TTC549 (cell line): Measurements from ENCODE around the gene TAF1A.
A peak's percentile ranks its signal among the peaks of the same experiment; 100 is the strongest.
"Not testable (repeated sequence)": the region's sequence is repeated elsewhere in the genome, so short reads cannot be mapped to it uniquely, and the experiment has no call there.

Source experiments
- FAIRE-seq: peaks from 2 replicates; lab custom pipeline; 2012; peaks lifted over from hg19 to GRCh38; lab: Jason Lieb, UNC

The TAF1A gene

DNA sequence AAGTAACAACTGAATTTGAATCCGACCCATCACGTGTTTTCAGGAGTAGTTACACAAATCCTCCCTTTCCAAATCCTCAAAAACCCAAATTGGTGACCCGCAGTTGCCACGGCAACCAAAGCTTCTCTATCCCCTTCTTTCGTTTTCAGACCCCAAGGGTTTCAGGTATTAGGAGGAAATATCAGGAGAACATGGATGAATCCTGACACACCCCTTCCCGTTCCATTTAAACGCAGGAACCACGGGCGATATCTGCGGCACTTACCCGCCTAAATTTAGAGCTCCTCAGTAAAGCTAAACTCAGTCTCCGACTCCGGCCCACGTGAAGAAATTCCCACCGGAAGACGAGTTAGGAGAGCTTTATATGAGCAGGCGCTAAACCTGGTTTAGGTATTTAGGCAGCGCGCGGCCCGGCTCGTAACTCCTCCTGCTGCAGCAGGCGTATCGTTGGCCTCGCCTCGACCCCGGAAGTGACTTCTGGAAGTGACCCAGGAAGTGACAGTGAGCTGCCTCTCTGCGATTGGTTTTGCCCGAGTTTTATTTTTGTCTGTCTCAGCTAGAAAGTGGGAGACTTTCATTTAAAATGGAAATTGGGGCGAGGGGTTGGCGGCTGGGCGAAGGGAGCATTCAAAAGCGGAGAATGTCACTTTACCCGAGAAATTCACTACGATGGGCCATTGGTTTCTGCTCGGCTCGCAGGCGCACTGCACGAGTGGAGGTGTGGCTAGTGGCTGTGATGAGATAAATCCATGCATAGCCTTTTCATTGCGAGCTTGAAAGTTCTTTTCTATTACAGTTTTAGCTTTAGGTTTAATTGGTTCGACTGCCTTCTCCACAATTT lies at the start of gene TAF1A:
TAF1A (minus strand) TSS at position 472 of the 841 bp plus-strand sequence.
- FAIRE-seq = peak; percentile 91

DNA sequence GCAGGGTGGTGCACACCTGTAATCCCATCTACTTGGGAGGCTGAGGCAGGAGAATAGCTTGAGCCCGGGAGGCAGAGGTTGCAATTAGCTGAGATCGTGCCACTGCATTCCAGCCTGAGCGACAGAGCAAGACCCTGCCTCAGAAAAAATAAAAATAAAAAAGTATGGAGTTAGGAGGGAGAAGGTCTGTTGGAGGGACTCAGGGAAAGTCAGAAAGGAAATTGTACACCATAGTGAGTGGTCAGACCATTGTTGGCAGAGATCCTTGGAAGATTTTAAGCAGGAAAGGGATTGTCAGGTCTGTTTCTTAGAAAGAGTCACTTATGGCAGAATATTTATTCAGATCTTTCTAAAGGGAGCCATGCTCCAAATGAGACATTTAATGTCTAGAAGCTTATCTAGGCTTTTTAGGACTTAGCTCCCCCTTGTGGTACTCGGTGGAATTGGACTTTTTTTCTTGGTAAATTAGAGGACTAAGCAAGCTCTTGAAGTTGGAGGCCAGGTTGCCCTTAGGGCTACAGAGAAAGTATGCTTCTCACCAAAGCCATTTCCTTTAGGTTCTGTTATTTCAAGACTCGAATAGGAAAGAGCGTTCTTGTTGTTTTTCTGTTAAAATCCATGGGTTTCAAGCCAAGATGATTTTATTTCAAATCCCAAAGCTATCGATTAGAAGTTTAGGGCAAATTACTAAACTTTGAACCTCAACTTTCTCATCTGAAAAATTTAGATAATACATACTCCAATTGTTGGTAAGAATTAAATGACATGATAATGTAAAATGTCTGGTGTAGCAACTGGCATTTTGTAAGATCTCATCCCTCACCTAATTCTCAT lies 44.7 kb upstream of the TAF1A start:
- FAIRE-seq = peak; percentile 98

DNA sequence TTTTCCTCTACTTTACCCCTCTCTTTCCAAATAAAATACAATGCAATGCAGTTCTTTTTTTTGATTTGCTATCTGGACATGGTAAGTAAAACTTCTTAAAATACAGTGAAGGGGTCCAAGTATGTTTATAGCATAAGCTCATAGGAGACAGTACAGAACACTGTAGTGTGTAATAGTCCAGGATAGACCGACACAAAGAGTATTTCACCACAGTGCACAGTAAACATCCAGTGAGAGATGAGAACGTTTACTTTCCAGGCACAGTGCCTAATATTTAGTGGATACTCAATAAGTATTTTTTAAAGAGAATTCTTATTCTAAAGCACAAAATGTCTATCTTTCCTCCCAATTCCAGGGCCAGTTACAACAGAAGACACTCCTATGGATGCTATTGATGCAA lies 43.0 kb upstream of the TAF1A start:
- no peak for FAIRE-seq

DNA sequence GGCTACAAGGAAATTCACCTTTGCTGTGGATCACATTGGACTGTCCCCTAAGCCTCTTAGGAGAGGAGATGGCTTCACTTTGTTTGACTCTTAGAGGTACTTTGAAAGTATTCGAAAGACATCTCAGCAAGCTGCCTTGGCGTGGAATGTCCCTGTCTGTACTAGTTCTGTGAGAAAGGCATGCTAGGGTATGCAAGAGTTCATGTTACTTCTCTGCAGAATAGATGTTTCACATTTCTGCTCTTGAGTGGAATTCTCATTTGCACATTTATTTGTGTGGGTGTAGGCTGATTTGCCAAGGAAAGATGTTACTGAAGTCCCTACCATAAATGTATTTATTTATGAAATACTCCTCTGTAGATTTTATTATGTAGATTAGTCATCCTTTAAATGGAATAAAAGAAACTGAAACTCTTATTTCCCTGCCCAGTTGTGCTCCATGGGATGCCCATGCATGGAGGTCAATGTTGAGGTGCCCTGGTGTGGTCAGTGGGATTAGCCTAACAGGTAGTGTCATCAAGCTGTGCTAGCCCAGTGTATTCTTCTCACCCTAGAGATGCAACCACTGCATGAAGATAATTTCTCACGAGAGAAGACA lies 42.0 kb upstream of the TAF1A start:
- FAIRE-seq = no peak

DNA sequence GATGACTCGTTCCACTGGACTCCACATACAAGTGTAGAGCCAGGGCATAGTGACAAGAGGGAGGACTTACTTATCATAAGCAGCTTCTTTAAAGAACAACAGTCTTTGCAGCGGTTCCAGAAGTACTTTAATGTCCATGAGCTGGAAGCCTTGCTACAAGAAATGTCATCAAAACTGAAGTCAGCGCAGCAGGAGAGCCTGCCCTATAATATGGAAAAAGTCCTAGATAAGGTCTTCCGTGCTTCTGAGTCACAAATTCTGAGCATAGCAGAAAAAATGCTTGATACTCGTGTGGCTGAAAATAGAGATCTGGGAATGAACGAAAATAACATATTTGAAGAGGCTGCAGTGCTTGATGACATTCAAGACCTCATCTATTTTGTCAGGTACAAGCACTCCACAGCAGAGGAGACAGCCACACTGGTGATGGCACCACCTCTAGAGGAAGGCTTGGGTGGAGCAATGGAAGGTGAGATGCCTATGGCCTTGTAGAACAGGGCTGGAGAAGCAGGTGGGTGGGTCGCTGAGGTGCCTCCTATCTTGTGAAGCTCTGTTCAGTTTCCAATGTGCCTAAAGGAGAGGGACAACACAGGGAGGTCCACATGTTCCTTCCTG lies 40.3 kb upstream of the TAF1A start:
- FAIRE-seq = no peak

DNA sequence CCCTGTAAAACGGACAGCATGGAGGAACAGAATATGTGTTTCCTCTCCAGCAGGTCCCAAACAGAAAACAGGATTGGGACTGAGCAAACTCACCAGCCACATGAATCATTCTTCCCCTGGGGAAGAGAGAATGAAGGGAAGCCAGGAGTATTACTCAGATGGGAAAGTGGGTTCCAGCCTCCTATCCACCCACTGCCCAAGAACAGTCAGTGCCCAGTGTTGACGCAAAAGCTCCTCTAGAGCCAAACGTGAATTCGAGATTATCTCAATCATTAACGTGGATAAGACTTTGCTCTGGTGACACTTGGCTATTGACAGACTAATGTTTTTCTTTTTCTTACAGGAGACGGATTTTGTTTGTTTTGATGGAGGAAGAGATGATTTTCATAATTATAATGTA lies 37.5 kb upstream of the TAF1A start:
- no peak for FAIRE-seq

DNA sequence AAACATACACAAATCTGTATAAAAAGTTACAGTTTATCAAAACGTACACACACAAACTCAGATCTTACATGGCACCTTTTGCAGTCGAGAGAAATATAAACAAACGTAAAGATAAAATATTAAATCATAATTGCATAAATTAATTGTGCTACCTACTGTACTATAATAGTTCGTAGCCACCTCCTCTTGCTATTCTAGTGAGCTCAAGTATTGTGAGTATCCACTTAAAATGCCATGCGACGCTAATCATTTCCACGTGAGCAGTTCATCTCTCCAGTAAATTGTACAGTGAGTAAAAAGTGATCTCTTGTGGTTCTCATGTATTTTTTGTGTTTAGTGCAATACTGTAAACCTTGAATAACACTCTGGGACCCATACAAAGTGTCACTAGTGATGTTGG lies 34.5 kb upstream of the TAF1A start:
- FAIRE-seq = peak; percentile 29

DNA sequence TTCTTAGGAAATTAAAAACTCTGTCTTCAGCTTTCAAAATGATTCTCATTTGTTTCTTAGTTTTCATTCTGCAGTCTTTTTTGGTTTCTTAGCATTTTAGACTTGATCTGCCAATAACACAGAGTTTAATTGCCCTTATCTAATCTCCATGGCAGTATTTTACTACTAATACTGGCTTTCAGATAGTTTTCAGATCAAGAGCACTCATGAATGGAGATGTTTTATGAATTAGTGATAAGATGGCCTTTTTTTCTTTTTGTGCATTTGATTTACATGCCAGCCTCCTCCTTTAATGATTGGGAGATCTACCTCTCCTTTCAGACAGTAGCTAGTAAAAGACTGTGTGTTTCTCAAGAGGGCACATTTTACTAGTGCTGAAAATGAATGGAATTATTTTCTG lies 33.7 kb upstream of the TAF1A start:
- FAIRE-seq = no peak

DNA sequence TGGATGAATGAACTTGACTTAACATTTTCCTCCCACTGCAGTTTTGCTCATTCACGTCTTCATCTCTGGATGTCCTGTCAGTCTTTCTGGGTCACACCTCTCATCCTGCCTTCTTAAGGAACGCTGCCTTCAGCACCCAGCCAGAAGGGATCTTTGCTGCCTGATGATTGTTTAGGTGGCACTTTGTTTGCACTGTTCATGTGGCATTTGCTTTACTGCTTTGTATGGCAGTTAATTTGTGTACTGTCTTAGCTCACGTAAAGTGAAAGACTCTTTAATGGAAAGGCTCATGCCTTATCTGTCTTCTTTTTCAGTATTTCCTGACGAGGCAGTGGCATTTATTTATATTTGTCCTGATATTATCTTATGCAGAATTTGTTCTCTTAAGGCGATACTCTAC lies 33.0 kb upstream of the TAF1A start:
- no peak for FAIRE-seq

DNA sequence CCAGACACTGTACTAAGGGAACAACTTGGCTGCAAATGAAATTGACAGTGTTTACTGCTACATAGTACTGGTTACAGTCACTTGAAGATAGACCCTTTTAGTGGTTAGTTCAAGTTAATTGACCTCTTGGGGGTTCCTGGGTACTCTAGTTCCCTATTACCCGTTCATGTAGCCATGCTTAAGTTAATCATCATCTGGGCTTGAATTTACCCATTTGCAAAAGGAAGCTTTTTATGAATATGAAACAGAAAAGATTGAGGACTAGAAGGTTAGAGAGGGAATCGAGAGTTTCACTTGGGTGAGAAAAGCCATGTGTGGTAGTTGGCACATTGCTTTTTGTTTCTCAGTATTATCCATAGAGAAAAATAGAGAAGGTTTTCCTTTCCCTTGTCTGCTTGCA lies 30.8 kb upstream of the TAF1A start:
- no peak for FAIRE-seq

DNA sequence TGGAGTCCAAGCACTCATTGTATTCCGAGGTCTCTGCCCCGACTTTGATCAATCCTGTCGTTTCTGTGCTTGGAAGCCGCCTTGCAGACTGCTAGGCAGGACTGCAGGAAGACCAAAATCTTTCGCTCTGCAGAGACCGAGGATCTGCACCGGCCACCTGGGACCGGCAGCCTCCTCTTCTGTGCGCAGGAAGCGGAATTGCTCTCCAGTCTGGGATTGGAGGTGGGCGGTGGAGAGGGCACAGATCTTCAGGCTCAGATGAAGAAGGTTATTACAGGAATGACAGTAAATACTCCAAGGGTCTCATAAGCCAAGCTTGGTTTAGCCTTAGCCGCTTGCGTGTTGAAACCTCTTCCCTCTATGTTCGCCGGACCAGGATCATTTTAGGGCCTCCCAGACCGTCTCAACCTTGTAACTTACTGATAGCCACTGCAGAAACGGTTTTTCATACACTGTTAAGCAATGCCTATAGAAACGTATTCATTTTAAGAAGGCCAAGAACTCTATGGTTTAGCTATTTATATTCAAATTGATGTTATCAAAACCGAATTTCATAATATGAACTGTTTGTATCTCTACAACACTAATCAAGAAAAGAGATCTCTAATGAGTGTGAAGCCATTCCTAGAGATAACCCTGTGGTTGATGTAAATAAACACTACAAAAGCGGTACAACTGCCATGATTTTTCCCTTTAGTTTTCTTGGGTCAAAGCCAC lies 29.3 kb upstream of the TAF1A start:
- FAIRE-seq = no peak

DNA sequence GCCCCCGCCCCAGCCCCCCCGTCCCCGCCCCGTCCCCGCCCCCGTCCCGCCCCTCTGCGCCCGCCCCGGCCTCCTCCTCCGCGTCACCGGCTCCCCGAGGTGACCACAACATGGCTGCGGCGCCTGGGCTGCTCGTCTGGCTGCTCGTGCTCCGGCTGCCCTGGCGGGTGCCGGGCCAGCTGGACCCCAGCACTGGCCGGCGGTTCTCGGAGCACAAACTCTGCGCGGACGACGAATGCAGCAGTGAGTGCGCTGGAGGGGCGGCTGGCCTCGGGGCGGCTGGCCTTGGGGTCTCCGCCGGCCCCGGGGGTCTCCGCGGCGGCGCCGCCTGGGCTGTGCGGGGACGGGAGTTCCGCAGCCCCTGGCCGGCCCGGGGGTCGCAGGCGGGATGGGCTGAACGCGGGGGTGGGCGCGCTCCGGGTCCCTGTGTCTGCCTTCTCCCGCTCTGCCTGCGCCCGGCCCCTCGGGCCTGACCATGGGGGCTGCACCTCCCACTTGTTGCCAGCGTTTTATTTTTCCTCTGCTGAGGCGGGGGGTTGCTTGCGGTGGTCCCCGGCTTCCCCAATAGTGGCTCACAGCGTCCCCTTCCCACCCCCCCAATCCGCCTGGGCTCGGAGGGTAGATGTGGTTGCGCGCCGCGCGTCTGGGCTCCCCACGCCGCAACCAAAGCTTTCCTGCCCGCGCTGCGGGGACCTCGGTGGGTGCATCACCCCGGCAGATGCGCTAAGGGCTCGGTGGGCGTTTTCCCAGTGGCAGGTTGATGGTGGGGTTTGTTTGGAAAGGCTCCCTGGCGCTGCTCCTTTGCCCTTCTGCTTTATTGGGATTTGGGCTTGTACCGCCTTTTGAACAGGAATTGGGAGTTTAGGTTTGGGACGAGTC lies 28.5 kb upstream of the TAF1A start, which contains the start of gene MIA3:
MIA3 (plus strand) TSS at position 97 of the 879 bp plus-strand sequence; CDS start at position 111, 14 bp downstream.
- FAIRE-seq = no peak

DNA sequence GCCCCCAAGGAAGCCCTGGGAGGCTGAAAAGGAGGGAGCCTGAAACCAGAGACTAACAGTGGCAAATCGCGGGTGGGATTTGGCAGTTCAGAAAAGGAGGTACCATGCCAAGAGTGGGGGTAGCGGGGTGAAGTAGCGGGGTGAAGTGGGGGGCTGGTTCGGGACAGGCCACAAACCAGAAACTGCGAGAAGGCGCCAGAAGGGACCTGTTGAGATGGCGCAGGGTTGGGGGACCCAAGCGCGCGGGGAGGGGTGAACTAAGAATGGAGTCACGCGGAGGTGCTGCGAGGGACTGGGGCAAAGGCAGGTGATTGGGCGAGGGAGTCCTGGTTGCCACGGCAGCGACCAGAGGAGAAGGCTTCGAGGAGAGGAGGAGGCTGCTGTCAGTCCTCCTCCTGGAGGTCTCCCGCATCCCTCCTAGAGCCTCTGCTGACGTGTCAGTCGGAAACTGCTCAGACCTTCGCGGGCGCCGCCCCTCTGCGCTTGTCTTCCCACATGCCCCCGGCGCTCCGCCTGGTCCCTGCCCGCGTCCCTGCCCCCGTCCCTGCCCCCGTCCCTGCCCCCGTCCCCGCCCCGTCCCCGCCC lies 27.7 kb upstream of the TAF1A start:
- no peak for FAIRE-seq

DNA sequence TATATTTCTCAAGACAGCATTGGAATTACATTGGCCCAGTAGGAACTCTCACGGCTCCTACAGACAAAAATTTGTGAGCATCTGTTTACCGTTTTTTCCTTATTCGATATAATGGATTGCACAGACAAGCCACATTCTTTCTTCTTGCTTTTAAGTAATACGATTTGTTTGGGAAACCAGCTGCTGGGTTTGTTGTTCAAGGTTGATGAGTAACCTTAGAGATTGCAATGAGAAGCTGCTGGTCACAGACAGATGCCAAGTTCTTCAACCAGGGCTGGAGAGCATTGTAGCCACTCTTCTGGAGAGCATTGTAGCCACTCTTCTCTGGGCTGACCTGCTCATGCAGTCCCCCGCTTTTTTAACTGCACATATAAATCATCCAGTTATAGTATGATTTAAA lies 26.8 kb upstream of the TAF1A start:
- no peak for FAIRE-seq

DNA sequence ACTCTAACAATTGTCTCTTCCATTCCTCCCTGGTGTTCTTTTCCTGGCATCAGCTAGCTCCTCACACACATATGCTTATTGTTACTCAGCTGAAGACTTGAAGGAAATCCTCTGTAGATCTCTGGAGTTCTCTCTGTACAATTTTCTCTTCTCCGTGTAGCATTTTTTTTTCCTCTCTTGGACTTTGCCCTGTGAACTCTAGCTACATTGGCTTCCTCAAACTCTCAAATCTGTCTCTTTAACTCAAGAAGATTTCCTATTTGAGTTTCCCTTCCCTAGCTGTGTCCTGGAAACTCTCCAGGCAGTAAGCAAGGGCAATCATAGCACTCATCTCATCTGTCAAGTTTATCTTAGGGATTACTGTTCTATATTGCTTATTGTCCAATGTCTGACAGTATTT lies 23.9 kb upstream of the TAF1A start:
- no peak for FAIRE-seq

DNA sequence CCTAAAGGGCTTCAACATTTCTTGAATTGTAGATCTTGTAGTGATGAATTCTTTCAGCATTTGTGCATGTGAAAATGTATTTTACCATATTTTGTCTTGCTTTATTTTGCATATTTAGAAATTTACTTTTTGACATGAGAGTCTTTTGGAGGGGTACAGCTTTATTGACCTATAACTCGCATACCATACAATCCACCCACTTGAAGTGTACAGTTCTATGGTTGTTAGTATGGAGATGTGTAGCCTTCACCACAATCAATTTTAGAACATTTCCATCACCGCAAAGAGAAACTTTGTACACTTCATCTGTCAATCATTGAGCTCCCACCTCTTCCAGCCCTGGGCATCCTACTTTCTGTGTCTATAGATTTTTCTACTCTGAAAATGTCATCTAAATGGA lies 21.0 kb upstream of the TAF1A start:
- no peak for FAIRE-seq

DNA sequence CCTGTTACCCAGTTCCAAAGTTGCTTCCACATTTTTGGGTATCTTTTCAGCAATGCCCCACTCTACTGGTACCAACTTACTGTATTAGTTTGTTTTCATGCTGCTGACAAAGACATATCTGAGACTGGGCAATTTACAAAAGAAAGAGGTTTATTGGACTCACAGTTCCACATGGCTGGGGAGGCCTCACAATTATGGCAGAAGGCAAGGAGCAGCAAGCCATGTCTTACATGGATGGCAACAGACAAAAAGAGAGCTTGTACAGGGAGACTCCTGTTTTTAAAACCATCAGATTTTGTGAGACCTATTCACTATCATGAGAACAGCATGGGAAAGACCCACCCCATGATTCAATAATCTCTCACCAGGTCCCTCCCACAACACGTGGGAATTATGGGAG lies 19.4 kb upstream of the TAF1A start:
- FAIRE-seq = not testable (repeated sequence)

DNA sequence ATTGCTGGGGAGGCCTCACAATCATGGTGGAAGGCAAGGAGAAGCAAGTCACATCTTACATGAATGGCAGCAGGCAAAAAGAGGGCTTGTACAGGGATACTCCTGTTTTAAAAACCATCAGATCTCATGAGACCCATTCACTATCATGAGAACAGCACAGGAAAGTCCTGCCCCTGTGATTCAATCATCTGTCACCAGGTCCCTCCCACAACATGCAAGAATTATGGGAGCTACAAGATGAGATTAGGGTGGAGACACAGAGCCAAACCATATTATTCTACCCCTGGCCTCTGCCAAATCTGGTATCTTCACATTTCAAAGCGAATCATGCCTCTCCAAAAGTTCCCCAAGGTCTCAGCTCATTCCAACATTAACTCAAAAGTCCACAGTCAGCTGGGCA lies 17.0 kb upstream of the TAF1A start:
- FAIRE-seq = no peak

DNA sequence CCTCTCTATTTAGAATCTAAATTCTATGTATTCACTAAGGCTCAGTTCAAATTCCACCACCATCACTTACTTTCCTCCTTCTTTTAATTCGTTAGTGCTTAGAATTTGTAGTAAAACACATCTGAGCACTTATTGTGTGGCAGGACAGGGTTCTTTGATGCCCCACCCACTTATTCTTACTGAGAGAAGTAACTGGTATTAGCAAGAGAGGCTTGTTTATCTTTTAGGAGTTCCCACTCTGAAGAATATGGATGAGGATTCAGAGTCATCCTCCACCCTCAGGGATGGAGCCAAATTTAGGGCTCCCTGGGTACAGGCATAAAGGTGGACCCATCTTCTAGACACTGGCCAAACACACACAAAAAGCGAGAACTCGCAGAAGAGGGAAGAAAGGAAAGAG lies 11.5 kb upstream of the TAF1A start:
- no peak for FAIRE-seq

DNA sequence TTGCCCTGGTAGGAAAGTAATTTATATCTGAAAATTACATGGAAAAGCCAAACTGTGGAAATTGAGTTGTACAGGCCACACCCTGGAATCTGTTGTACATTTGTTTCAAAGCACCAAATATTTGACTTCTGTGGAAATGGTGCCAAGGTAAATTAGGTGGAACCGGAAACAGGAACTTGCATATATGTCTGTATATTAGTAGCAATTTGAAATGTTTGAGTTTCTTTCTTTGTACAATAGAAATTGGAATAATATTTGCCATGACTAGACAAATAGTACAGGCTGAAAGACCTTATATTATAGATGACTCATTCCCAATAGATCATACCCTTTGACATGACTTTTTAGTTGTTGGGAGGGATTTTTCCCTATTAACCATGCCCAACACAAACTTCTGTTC lies 10.5 kb upstream of the TAF1A start:
- no peak for FAIRE-seq

DNA sequence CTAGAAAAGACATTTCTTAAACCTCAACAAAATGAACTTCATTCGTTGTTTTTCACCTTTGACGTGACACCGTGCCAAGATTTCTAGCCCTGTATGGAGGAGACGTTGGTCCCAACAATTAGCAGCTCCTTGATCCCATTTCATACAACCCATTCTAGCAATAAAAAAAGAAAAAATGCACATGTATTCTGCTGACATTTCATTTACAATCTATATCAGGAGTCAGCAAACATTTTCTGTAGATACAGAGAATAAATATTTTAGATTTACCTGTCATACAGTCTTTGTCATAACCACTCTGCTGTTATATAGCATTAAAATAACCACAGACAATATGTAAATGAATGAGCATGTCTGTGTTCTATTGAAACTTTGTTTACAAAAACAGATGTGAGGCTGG lies 7.0 kb upstream of the TAF1A start:
- no peak for FAIRE-seq
